Heart right ventricle (tissue), 16 donors: ENCODE data around the gene TFEC. TPM values are rescaled to one million over a fixed set of nuclear protein-coding genes. Genes with fewer than 3 reads are reported as not detected.

Experiments
- ATAC-seq, 8 donors: fragments of 200-7000 bp; cut with Tn5 transposase; one replicate each; pipeline ENCODE4 v1.9.1; 2020; ENCODE audit warnings: mild to moderate bottlenecking in 8 of 8, moderate library complexity in 8 of 8, moderate number of reproducible peaks in 1 of 8
- DNase-seq, 2 donors: peaks; one replicate each; pipeline ENCODE4 v3.0.0-alpha.2; 2020
- H3K27ac ChIP-seq, 10 donors: fragments of 200-600 bp; sonication (generic) in 2 of 10; one replicate each; pipeline versions ENCODE4 v1.5.0 to v1.8.0; 2020 to 2022; ENCODE audit warnings: mild to moderate bottlenecking in 3 of 10
- H3K27me3 ChIP-seq, 7 donors: fragments of 200-600 bp; one replicate each; pipeline ENCODE4 v1.8.0; 2021 to 2022; ENCODE audit warnings: mild to moderate bottlenecking in 2 of 7
- H3K36me3 ChIP-seq, 9 donors: fragments of 200-600 bp; sonication (generic) in 1 of 9; one replicate each; pipeline versions ENCODE4 v1.5.0 to v1.8.0; 2020 to 2022; ENCODE audit warnings: mild to moderate bottlenecking in 2 of 9
- H3K4me1 ChIP-seq, 9 donors: fragments of 200-600 bp; sonication (generic) in 1 of 9; one replicate each; pipeline versions ENCODE4 v1.5.0 to v1.8.0; 2020 to 2022; ENCODE audit warnings: mild to moderate bottlenecking in 4 of 9
- H3K4me3 ChIP-seq, 10 donors: fragments of 200-600 bp; sonication (generic) in 2 of 10; one replicate each; pipeline versions ENCODE4 v1.5.0 to v1.8.0; 2020 to 2022; ENCODE audit warnings: mild to moderate bottlenecking in 7 of 10, moderate library complexity in 2 of 10
- H3K9me3 ChIP-seq, 11 donors: fragments of 200-600 bp in 10 of 11; sonication (generic) in 2 of 11; one replicate each; pipeline versions ENCODE4 v1.5.0 to v1.8.0; 2013 to 2022; ENCODE audit warnings: mild to moderate bottlenecking in 2 of 11, control low read depth in 1 of 11, moderate library complexity in 1 of 11
- CTCF ChIP-seq, 9 donors: fragments of 200-600 bp; sonication (generic) in 2 of 9; IDR thresholded peaks; one replicate each; pipeline versions ENCODE4 v1.5.0 to v1.8.0; 2021 to 2022; ENCODE audit warnings: antibody characterized with exemption in 9 of 9, mild to moderate bottlenecking in 5 of 9, moderate library complexity in 1 of 9
- WGBS, 2 donors: extraction: QIAGEN DNeasy Blood & Tissue Kit; methylation state at CpG; one replicate each; pipeline ENCODE4 v1.1.7; 2013; ENCODE audit warnings: inconsistent platforms in 1 of 2; 5-methylcytosine and 5-hydroxymethylcytosine counted together
- intact Hi-C, 10 donors: fragments of 100-400 bp; cut with DNase I; formaldehyde crosslinking; loops; one replicate each; pipeline versions ENCODE4 v1.11.1 to v1.14.2; 2022
- polyA plus RNA-seq, 2 donors: library from polyadenylated mRNA; stranded (reverse); fragments of 200-250 nt; gene quantifications; one replicate each; pipeline ENCODE4 v1.2.3, GENCODE V29; 2013
- total RNA-seq, 10 donors: library from RNA; stranded (reverse); fragmentation: NEBNext Ultra II Directional in 3 of 10; extraction: Animal tissue kit (Norgen Biotek cat#: 25700) in 3 of 10; gene quantifications; one replicate each; pipeline versions ENCODE4 v1.2.1 to v1.2.4, GENCODE V29; 2021 to 2023
- donor health status: Arrhythmogenic right ventricular cardiomyopathy.
- donor health status: ischemic (EF 13 %, LVEDD 7.1; RV severe dilation, severe dysfunction).
- donor health status: healthy with polysubstance abuse.
- donor health status: DM: no; HTN: yes; CAD: no.
- donor health status: DM: no; HTN: no; CAD: no.
- donor health status: ischemic (EF 25% LVEDD 6.9; RV normal size, moderate dysfunction).
- donor health status: ischemic (EF 25% LVEDD 5.7; RV mildly dilated, moderate dysfunction).
- donor health status: healthy.
- donor health status: DM: yes; HTN: yes; CAD: no.
- donor health status: Ischemic cardiomyopathy.
- donor health status: ischemic (EF 35%, LVEDD 5.7; RV mildly dilated, moderate dysfunction).
- donor health status: nonischemic (EF 11% LVEDD 7.7; RV severe dilation, severe dysfunction).
- donor health status: DM: yes; HTN: yes; CAD: no.
- donor health status: PGD.
- donor health status: ischemic (EF 29% LVEDD 5.4; RV normal size, mild dysfunction).
- donor health status: nonischemic (EF 23%, LVEDD 6.1; RV moderate dilation, normal function).

Gene TFEC
- total and polyA plus RNA-seq, 12 donors = 0.28 to 12.4 (median 0.70) TPM

GRCh38 chr7:115910541-115911164 is 119.9 kb downstream of the TFEC start:
- intact Hi-C loops = loop anchor here in 4 of 10 donors (5.0 to 10.0 kb wide), 4 partner anchors 1043 to 1886 kb away; no protein-coding TSS in a partner anchor
- no peaks in the 10 kb centered on the region for H3K36me3 ChIP-seq
- WGBS, 2 donors = 2 to 5% methylated on average over 5 of the region's 5 CpGs
- no peak overlapping the region for H3K4me3 ChIP-seq
- H3K27me3 ChIP-seq = peaks cover 0 to 13% (median 0%) of the 10 kb centered on the region in 7 donors
- ATAC-seq (no peak), DNase-seq (no peak)
- H3K27ac ChIP-seq = no peak overlapping the region
- H3K4me1 ChIP-seq = peaks cover 0 to 9% (median 0%) of the 10 kb centered on the region in 9 donors
- TF ChIP-seq CTCF (IDR thresholded peaks at IDR 0.05) = peak in 8 of 9 donors; percentile 15 to 68 (median 62)
- H3K9me3 ChIP-seq = no peaks in the 10 kb centered on the region

GRCh38 chr7:115906731-115907130 is 123.8 kb downstream of the TFEC start:
- no peak for TF ChIP-seq CTCF (IDR thresholded peaks at IDR 0.05)
- no peak overlapping the region for H3K27ac ChIP-seq
- no peaks in the 10 kb centered on the region for H3K36me3 ChIP-seq
- DNase-seq (no peak), ATAC-seq (no peak)
- H3K4me1 ChIP-seq = peaks cover 0 to 9% (median 0%) of the 10 kb centered on the region in 9 donors
- H3K9me3 ChIP-seq = no peaks in the 10 kb centered on the region
- intact Hi-C loops = no loop called here
- H3K27me3 ChIP-seq = peaks cover 0 to 22% (median 0%) of the 10 kb centered on the region in 7 donors
- H3K4me3 ChIP-seq = no peak overlapping the region
- 53 to 58% methylated on average over 1 of the region's 1 CpG for WGBS, 2 donors

GRCh38 chr7:115889669-115889984 is 140.9 kb downstream of the TFEC start:
- Histone ChIP-seq H3K4me3 (no peak overlapping the region), H3K27me3 (no peaks in the 10 kb centered on the region), H3K4me1 (no peaks in the 10 kb centered on the region), H3K9me3 (peaks cover 0 to 20% (median 0%) of the 10 kb centered on the region in 11 donors), H3K27ac (no peak overlapping the region), H3K36me3 (no peaks in the 10 kb centered on the region)
- no peak for TF ChIP-seq CTCF (IDR thresholded peaks at IDR 0.05)
- WGBS, 2 donors = 87 to 91% methylated on average over 3 of the region's 3 CpGs
- DNase-seq (no peak), ATAC-seq (no peak)
- intact Hi-C loops = no loop called here

- Histone ChIP-seq H3K36me3 (no peaks in the 10 kb centered on the region), H3K27ac (no peak overlapping the region), H3K9me3 (peaks cover 0 to 20% (median 0%) of the 10 kb centered on the region in 11 donors), H3K27me3 (no peaks in the 10 kb centered on the region), H3K4me3 (no peak overlapping the region), H3K4me1 (no peaks in the 10 kb centered on the region)
- intact Hi-C loops = no loop called here
- TF ChIP-seq CTCF (IDR thresholded peaks at IDR 0.05) = no peak
- 81 to 90% methylated on average over 11 of the region's 11 CpGs for WGBS, 2 donors
- no peak for ATAC-seq
- no peak for DNase-seq
Measured at GRCh38 chr7:115888981-115889668, 141.4 kb downstream of the TFEC start.
